Renal cortex interstitium (tissue), 3 donors: ENCODE results near the gene KIAA0825. TPM values are rescaled to one million over a fixed set of nuclear protein-coding genes. Genes with fewer than 3 reads are reported as not detected.

Experiments
- polyA plus RNA-seq, 3 donors: library from polyadenylated mRNA; unstranded; fragments of 120-200 nt; gene quantifications; one replicate each; pipeline ENCODE4 v1.2.1, GENCODE V29; 2013; ENCODE audit not compliant: insufficient read length in 3 of 3

KIAA0825 gene
- polyA plus RNA-seq, 3 donors, result 4.1 to 5.0 (median 4.6) TPM

Other genes with a start within 250 kb of the KIAA0825 start
- gene SLF1, start 65 bp upstream of the KIAA0825 start, polyA plus RNA-seq, result 10 to 100 TPM; 13.5 to 17.7 (median 16.0) TPM